ENCODE measurements around the gene IGSF23.
"Not testable (repeated sequence)": the region's sequence is repeated elsewhere in the genome, so short reads cannot be mapped to it uniquely, and the experiment has no call there.

Gene IGSF23

GRCh38 chr19:44587963-44588770 is 25.2 kb upstream of the IGSF23 start:
- Histone ChIP-seq H3K36me3 (ENCODE audit: control insufficient read depth, insufficient read depth, low read length) (no peaks in the 10 kb centered on the region), H3K4me1 (ENCODE audit: control insufficient read depth, insufficient read depth, low read length, poor library complexity, severe bottlenecking) (no peaks in the 10 kb centered on the region), H3K27me3 (replicated peaks; ENCODE audit: control insufficient read depth, insufficient read depth, low read length, poor library complexity, severe bottlenecking) (no peaks in the 10 kb centered on the region), H3K9me3 (ENCODE audit: control insufficient read depth, low read length) (no peaks in the 10 kb centered on the region), H3K27ac (ENCODE audit: insufficient read depth, low read length, poor library complexity, severe bottlenecking) (no peak overlapping the region), H3K4me3 (ENCODE audit: insufficient read depth, low read depth, low read length, poor library complexity, severe bottlenecking) (no peak overlapping the region)
- DNase-seq, result no peak

GRCh38 chr19:44588771-44589112 is 24.6 kb upstream of the IGSF23 start:
- Histone ChIP-seq H3K4me1 (ENCODE audit: control insufficient read depth, insufficient read depth, low read length, poor library complexity, severe bottlenecking) (no peaks in the 10 kb centered on the region), H3K27ac (ENCODE audit: insufficient read depth, low read length, poor library complexity, severe bottlenecking) (no peak overlapping the region), H3K36me3 (ENCODE audit: control insufficient read depth, insufficient read depth, low read length) (no peaks in the 10 kb centered on the region)

GRCh38 chr19:44590245-44591059 is 22.9 kb upstream of the IGSF23 start:
- no peaks in the 10 kb centered on the region for H3K4me1 ChIP-seq (ENCODE audit: control insufficient read depth, insufficient read depth, low read length, poor library complexity, severe bottlenecking)
- no peaks in the 10 kb centered on the region for H3K36me3 ChIP-seq (ENCODE audit: control insufficient read depth, insufficient read depth, low read length)
- no peak for DNase-seq
- no peak overlapping the region for H3K27ac ChIP-seq (ENCODE audit: insufficient read depth, low read length, poor library complexity, severe bottlenecking)
- no peaks in the 10 kb centered on the region for H3K9me3 ChIP-seq (ENCODE audit: control insufficient read depth, low read length)
- no peak overlapping the region for H3K4me3 ChIP-seq (ENCODE audit: insufficient read depth, low read depth, low read length, poor library complexity, severe bottlenecking)
- H3K27me3 ChIP-seq (replicated peaks; ENCODE audit: control insufficient read depth, insufficient read depth, low read length, poor library complexity, severe bottlenecking), result no peaks in the 10 kb centered on the region

More at GRCh38 chr19:44588771-44589112, 24.6 kb upstream of the IGSF23 start:
- H3K9me3 ChIP-seq (ENCODE audit: control insufficient read depth, low read length), result no peaks in the 10 kb centered on the region
- H3K27me3 ChIP-seq (replicated peaks; ENCODE audit: control insufficient read depth, insufficient read depth, low read length, poor library complexity, severe bottlenecking), result no peaks in the 10 kb centered on the region
- no peak for DNase-seq
- H3K4me3 ChIP-seq (ENCODE audit: insufficient read depth, low read depth, low read length, poor library complexity, severe bottlenecking), result no peak overlapping the region

GRCh38 chr19:44591340-44591993 is 21.9 kb upstream of the IGSF23 start:
- H3K9me3 ChIP-seq (ENCODE audit: control insufficient read depth, low read length); H3K4me1 ChIP-seq (ENCODE audit: control insufficient read depth, insufficient read depth, low read length, poor library complexity, severe bottlenecking); H3K27me3 ChIP-seq (replicated peaks; ENCODE audit: control insufficient read depth, insufficient read depth, low read length, poor library complexity, severe bottlenecking); H3K4me3 ChIP-seq (ENCODE audit: insufficient read depth, low read depth, low read length, poor library complexity, severe bottlenecking); H3K27ac ChIP-seq (ENCODE audit: insufficient read depth, low read length, poor library complexity, severe bottlenecking); H3K36me3 ChIP-seq (ENCODE audit: control insufficient read depth, insufficient read depth, low read length); DNase-seq: not testable (repeated sequence)

GRCh38 chr19:44592451-44592890 is 20.9 kb upstream of the IGSF23 start:
- Histone ChIP-seq H3K4me3 (ENCODE audit: insufficient read depth, low read depth, low read length, poor library complexity, severe bottlenecking) (no peak overlapping the region), H3K9me3 (ENCODE audit: control insufficient read depth, low read length) (no peaks in the 10 kb centered on the region), H3K27me3 (replicated peaks; ENCODE audit: control insufficient read depth, insufficient read depth, low read length, poor library complexity, severe bottlenecking) (no peaks in the 10 kb centered on the region), H3K36me3 (ENCODE audit: control insufficient read depth, insufficient read depth, low read length) (no peaks in the 10 kb centered on the region), H3K4me1 (ENCODE audit: control insufficient read depth, insufficient read depth, low read length, poor library complexity, severe bottlenecking) (no peaks in the 10 kb centered on the region), H3K27ac (ENCODE audit: insufficient read depth, low read length, poor library complexity, severe bottlenecking) (no peak overlapping the region)
- no peak for DNase-seq

GRCh38 chr19:44593294-44593693 is 20.1 kb upstream of the IGSF23 start:
- no peaks in the 10 kb centered on the region for H3K9me3 ChIP-seq (ENCODE audit: control insufficient read depth, low read length)
- no peak overlapping the region for H3K27ac ChIP-seq (ENCODE audit: insufficient read depth, low read length, poor library complexity, severe bottlenecking)
- no peaks in the 10 kb centered on the region for H3K27me3 ChIP-seq (replicated peaks; ENCODE audit: control insufficient read depth, insufficient read depth, low read length, poor library complexity, severe bottlenecking)
- no peak for DNase-seq
- no peaks in the 10 kb centered on the region for H3K36me3 ChIP-seq (ENCODE audit: control insufficient read depth, insufficient read depth, low read length)
- no peak overlapping the region for H3K4me3 ChIP-seq (ENCODE audit: insufficient read depth, low read depth, low read length, poor library complexity, severe bottlenecking)
- no peaks in the 10 kb centered on the region for H3K4me1 ChIP-seq (ENCODE audit: control insufficient read depth, insufficient read depth, low read length, poor library complexity, severe bottlenecking)

- H3K4me1 ChIP-seq (ENCODE audit: control insufficient read depth, insufficient read depth, low read length, poor library complexity, severe bottlenecking); H3K9me3 ChIP-seq (ENCODE audit: control insufficient read depth, low read length); DNase-seq; H3K4me3 ChIP-seq (ENCODE audit: insufficient read depth, low read depth, low read length, poor library complexity, severe bottlenecking); H3K27ac ChIP-seq (ENCODE audit: insufficient read depth, low read length, poor library complexity, severe bottlenecking); H3K27me3 ChIP-seq (replicated peaks; ENCODE audit: control insufficient read depth, insufficient read depth, low read length, poor library complexity, severe bottlenecking); H3K36me3 ChIP-seq (ENCODE audit: control insufficient read depth, insufficient read depth, low read length): not testable (repeated sequence)
Observed at GRCh38 chr19:44593866-44594266, 19.5 kb upstream of the IGSF23 start.

- DNase-seq, result no peak
- Histone ChIP-seq H3K4me3 (ENCODE audit: insufficient read depth, low read depth, low read length, poor library complexity, severe bottlenecking) (no peak overlapping the region), H3K36me3 (ENCODE audit: control insufficient read depth, insufficient read depth, low read length) (no peaks in the 10 kb centered on the region), H3K27me3 (replicated peaks; ENCODE audit: control insufficient read depth, insufficient read depth, low read length, poor library complexity, severe bottlenecking) (no peaks in the 10 kb centered on the region), H3K4me1 (ENCODE audit: control insufficient read depth, insufficient read depth, low read length, poor library complexity, severe bottlenecking) (no peaks in the 10 kb centered on the region), H3K27ac (ENCODE audit: insufficient read depth, low read length, poor library complexity, severe bottlenecking) (no peak overlapping the region), H3K9me3 (ENCODE audit: control insufficient read depth, low read length) (no peaks in the 10 kb centered on the region)
Observed at GRCh38 chr19:44596428-44597130, 16.8 kb upstream of the IGSF23 start.

GRCh38 chr19:44597131-44597491 is 16.3 kb upstream of the IGSF23 start:
- Histone ChIP-seq H3K27me3 (replicated peaks; ENCODE audit: control insufficient read depth, insufficient read depth, low read length, poor library complexity, severe bottlenecking) (no peaks in the 10 kb centered on the region), H3K4me1 (ENCODE audit: control insufficient read depth, insufficient read depth, low read length, poor library complexity, severe bottlenecking) (no peaks in the 10 kb centered on the region), H3K27ac (ENCODE audit: insufficient read depth, low read length, poor library complexity, severe bottlenecking) (no peak overlapping the region)

More at GRCh38 chr19:44597131-44597491, 16.3 kb upstream of the IGSF23 start:
- H3K9me3 ChIP-seq (ENCODE audit: control insufficient read depth, low read length), result no peaks in the 10 kb centered on the region
- no peak for DNase-seq
- no peaks in the 10 kb centered on the region for H3K36me3 ChIP-seq (ENCODE audit: control insufficient read depth, insufficient read depth, low read length)
- H3K4me3 ChIP-seq (ENCODE audit: insufficient read depth, low read depth, low read length, poor library complexity, severe bottlenecking), result no peak overlapping the region
